Measurements from ENCODE around the gene MEGF6. TPM values are rescaled to one million over a fixed set of nuclear protein-coding genes. Genes with fewer than 3 reads are reported as not detected.
A peak's percentile ranks its signal among the peaks of the same experiment; 100 is the strongest.
"Not testable (repeated sequence)": the region's sequence is repeated elsewhere in the genome, so short reads cannot be mapped to it uniquely, and the experiment has no call there.

Gene MEGF6
- total RNA-seq, 4 donors from 2014 or later = 66.7 to 120 (median 74.5) TPM

GRCh38 chr1:3626025-3626424, 14.7 kb upstream of the MEGF6 start:
- Histone ChIP-seq H3K27ac (no peak overlapping the region), H3K4me1 (peaks cover 39% of the 10 kb centered on the region), H3K4me3 (peak overlapping the region; percentile 76), H3K27me3 (no peaks in the 10 kb centered on the region), H3K9me3 (no peaks in the 10 kb centered on the region), H3K36me3 (peaks cover 42% of the 10 kb centered on the region)
- no peak for TF ChIP-seq CTCF (IDR thresholded peaks at IDR 0.05)
- 77% methylated on average over 4 of the region's 4 CpGs for WGBS
- DNase-seq (ENCODE audit: low spot score in 2 of 2) = no peak

- Histone ChIP-seq H3K36me3 (peaks cover 35% of the 10 kb centered on the region), H3K27ac (peak overlapping the region; percentile 87), H3K4me3 (peak overlapping the region; percentile 76), H3K27me3 (no peaks in the 10 kb centered on the region), H3K4me1 (peaks cover 39% of the 10 kb centered on the region), H3K9me3 (no peaks in the 10 kb centered on the region)
- TF ChIP-seq CTCF (IDR thresholded peaks at IDR 0.05) (no peak), EP300 (IDR thresholded peaks at IDR 0.05) (no peak), POLR2AphosphoS5 (IDR thresholded peaks at IDR 0.05) (no peak), POLR2A (IDR thresholded peaks at IDR 0.05) (no peak)
- no peak for DNase-seq (ENCODE audit: low spot score in 2 of 2)
- WGBS = 9% methylated on average over 22 of the region's 71 CpGs
Measured at GRCh38 chr1:3625151-3625907, 14.0 kb upstream of the MEGF6 start.

- TF ChIP-seq POLR2AphosphoS5 (IDR thresholded peaks at IDR 0.05) = peak in 2 of 3 donors; percentile 22 to 80
- TF ChIP-seq EP300 (IDR thresholded peaks at IDR 0.05) = no peak
- no peak for TF ChIP-seq CTCF (IDR thresholded peaks at IDR 0.05)
- peak in 1 of 2 donors; percentile 15 for TF ChIP-seq POLR2A (IDR thresholded peaks at IDR 0.05)
- Histone ChIP-seq H3K27ac (peak within 1 kb of the TSS; percentile 87), H3K4me1 (peaks cover 39% of the 10 kb centered on the region), H3K36me3 (peaks cover 27% of the 10 kb centered on the region), H3K4me3 (peak within 1 kb of the TSS; percentile 76), H3K9me3 (no peaks in the 10 kb centered on the region), H3K27me3 (no peaks in the 10 kb centered on the region)
- peak; percentile 99 for DNase-seq (ENCODE audit: low spot score in 2 of 2)
- WGBS = 0% methylated on average over 23 of the region's 108 CpGs
Measured at GRCh38 chr1:3624200-3625136, 13.2 kb upstream of the MEGF6 start, which contains the start of gene TPRG1L. Gene TPRG1L, plus strand, starts transcription at chr1:3625015. Its CDS starts 58 bp downstream, at chr1:3625073.

GRCh38 chr1:3623441-3624199, 12.3 kb upstream of the MEGF6 start:
- H3K27ac ChIP-seq = no peak overlapping the region
- WGBS = 22% methylated on average over 23 of the region's 23 CpGs
- peaks cover 47% of the 10 kb centered on the region for H3K4me1 ChIP-seq
- no peak for TF ChIP-seq EP300 (IDR thresholded peaks at IDR 0.05)
- TF ChIP-seq POLR2AphosphoS5 (IDR thresholded peaks at IDR 0.05) = no peak
- no peak for TF ChIP-seq POLR2A (IDR thresholded peaks at IDR 0.05)
- no peak for TF ChIP-seq CTCF (IDR thresholded peaks at IDR 0.05)
- peak overlapping the region; percentile 76 for H3K4me3 ChIP-seq
- peaks cover 18% of the 10 kb centered on the region for H3K36me3 ChIP-seq
- H3K9me3 ChIP-seq = no peaks in the 10 kb centered on the region
- no peaks in the 10 kb centered on the region for H3K27me3 ChIP-seq
- DNase-seq (ENCODE audit: low spot score in 2 of 2) = no peak

GRCh38 chr1:3622102-3622501, 10.8 kb upstream of the MEGF6 start:
- DNase-seq (ENCODE audit: low spot score in 2 of 2); H3K27ac ChIP-seq; H3K9me3 ChIP-seq; H3K27me3 ChIP-seq; H3K4me3 ChIP-seq; H3K36me3 ChIP-seq: not testable (repeated sequence)
- peaks cover 48% of the 10 kb centered on the region for H3K4me1 ChIP-seq
- WGBS = 88% methylated on average over 9 of the region's 9 CpGs

Data from suprapubic skin (tissue), 4 donors.